ENCODE results near the gene ADD1. TPM values are rescaled to one million over a fixed set of nuclear protein-coding genes. Genes with fewer than 3 reads are reported as not detected.

Gene ADD1
- total and polyA plus RNA-seq, 2 experiments from 2014 or later, result 175 to 219 TPM

DNA sequence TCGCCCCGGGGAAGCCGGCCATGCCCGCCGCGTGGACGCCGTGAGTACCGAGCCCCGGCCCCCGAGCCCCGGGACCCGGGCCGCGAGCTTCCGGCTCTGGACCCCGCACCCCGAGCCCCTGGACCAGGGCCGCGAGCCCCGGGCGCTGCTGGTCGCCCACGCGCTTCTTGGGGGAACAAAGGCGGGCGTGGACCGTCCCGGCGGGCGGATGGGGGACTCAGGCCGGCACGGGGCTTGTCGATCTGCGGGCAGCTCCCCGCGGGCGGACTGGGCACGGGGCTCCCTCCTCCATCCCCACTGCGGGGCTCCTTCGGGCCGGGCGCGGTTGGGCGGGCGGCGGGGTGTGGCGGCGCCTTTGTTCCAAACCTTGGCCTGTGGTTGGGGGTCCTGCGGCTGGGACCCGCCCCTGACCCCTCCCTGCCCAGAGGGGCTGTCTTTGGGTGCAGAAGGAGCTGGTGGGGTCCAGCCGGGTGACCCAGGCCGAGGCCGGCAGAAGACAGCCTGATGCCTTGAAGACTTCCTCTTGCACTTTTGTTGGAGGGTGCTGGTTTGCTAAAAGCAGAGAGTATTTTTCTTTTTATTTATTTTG, 25.2 kb upstream of the ADD1 start:
- Histone ChIP-seq H3F3A (ENCODE audit: insufficient read depth) (peaks cover 9% of the 10 kb centered on the region; the same call in 1 of the 2 replicates), H3K9me2 (ENCODE audit: insufficient read depth) (no peaks in the 10 kb centered on the region), H4K20me1 (ENCODE audit: insufficient read depth) (no peaks in the 10 kb centered on the region), H3K79me2 (ENCODE audit: insufficient read depth) (peaks cover 64% of the 10 kb centered on the region), H3K9ac (peak overlapping the region; percentile 76), H3K27ac (no peak overlapping the region), H3K4me1 (ENCODE audit: insufficient read depth) (no peaks in the 10 kb centered on the region), H2AFZ (peak overlapping the region; percentile 25; the same call in 1 of the 2 replicates), H3K4me3 (peak overlapping the region; percentile 72), H3K9me3 (ENCODE audit: low read depth) (no peaks in the 10 kb centered on the region), H3K27me3 (replicated peaks; ENCODE audit: insufficient read depth) (no peaks in the 10 kb centered on the region), H3K4me2 (ENCODE audit: unreplicated experiment) (peak overlapping the region; percentile 62), H3K36me3 (ENCODE audit: low read depth) (no peaks in the 10 kb centered on the region)
- DNase-seq, result peak; percentile 54
- in situ Hi-C loops (cut with MboI), result no loop called here
- TF ChIP-seq EZH2phosphoT487 (IDR thresholded peaks at IDR 0.05; ENCODE audit: insufficient read depth, low read depth) (no peak), EZH2 (IDR thresholded peaks at IDR 0.05; ENCODE audit: insufficient read depth, poor library complexity, severe bottlenecking) (no peak)
- WGBS, 2 experiments (ENCODE audit: low coverage in 1 of 2, low lambda C conversion rate in 2 of 2, missing lambda C conversion rate in 2 of 2), result 3 to 7% methylated on average over 11 to 13 of the region's 54 CpGs

DNA sequence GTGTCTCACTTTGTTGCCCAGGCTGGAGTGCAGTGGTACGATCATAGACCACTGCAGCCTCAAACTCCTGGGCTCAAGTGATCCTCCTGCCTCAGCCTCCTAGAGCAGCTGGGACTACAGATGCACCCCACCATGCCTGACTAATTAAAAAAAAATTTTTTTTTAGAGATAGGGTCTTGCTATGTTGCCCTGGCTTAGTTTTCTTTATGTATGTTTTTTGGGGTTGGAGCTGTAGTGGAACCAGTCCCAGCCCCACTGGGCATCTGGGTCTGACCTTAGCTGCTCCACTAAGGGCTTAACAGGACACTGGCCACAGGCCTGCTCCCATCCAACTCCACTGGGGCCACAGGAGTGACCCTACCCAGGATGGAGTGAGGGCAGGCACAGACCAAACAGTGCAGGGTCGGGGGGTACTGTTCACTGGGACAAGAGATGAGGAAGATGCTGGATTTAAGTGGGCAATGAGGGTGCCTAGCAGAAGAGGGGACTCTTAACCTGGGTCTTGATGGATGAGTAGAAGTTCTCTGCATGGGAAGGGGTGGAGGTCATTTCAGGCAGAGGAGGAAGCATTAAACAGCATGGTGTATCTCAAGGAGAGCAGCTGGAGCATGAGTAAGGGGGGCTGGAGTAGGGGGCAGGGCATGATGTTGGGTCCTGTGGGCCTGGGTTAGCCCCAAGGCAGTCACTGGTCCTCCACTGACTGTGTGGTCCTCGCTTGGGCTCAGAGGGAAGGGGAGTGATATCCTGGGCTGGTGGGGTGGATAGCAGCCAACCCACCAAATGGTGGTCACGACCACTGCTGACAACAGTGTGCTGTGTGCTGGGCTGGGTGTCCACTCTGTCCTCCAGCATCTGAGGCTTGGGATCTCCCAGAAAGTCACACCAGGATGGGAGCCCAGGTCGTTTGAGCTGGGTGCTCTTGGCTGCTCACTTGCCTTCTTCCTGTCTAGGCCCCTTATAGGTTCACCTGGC, 24.1 kb upstream of the ADD1 start:
- Histone ChIP-seq H3K36me3 (ENCODE audit: low read depth) (no peaks in the 10 kb centered on the region), H3K4me2 (ENCODE audit: unreplicated experiment) (peak overlapping the region; percentile 62), H3K4me3 (no peak overlapping the region), H3K9ac (0 out of 2 replicates have a peak overlapping the region, but pooled peaks have one; percentile 76), H4K20me1 (ENCODE audit: insufficient read depth) (no peaks in the 10 kb centered on the region), H3K27me3 (replicated peaks; ENCODE audit: insufficient read depth) (no peaks in the 10 kb centered on the region), H3F3A (ENCODE audit: insufficient read depth) (peaks cover 9% of the 10 kb centered on the region; the same call in 1 of the 2 replicates), H3K79me2 (ENCODE audit: insufficient read depth) (peaks cover 54% of the 10 kb centered on the region), H2AFZ (no peak overlapping the region), H3K4me1 (ENCODE audit: insufficient read depth) (no peaks in the 10 kb centered on the region), H3K9me2 (ENCODE audit: insufficient read depth) (no peaks in the 10 kb centered on the region), H3K27ac (no peak overlapping the region), H3K9me3 (ENCODE audit: low read depth) (no peaks in the 10 kb centered on the region)
- DNase-seq, result no peak
- WGBS, 2 experiments (ENCODE audit: low coverage in 1 of 2, low lambda C conversion rate in 2 of 2, missing lambda C conversion rate in 2 of 2), result 87 to 88% methylated on average over 5 of the region's 5 CpGs
- in situ Hi-C loops (cut with MboI), result no loop called here
- TF ChIP-seq EZH2 (IDR thresholded peaks at IDR 0.05; ENCODE audit: insufficient read depth, poor library complexity, severe bottlenecking), result no peak
- TF ChIP-seq EZH2phosphoT487 (IDR thresholded peaks at IDR 0.05; ENCODE audit: insufficient read depth, low read depth), result no peak

DNA sequence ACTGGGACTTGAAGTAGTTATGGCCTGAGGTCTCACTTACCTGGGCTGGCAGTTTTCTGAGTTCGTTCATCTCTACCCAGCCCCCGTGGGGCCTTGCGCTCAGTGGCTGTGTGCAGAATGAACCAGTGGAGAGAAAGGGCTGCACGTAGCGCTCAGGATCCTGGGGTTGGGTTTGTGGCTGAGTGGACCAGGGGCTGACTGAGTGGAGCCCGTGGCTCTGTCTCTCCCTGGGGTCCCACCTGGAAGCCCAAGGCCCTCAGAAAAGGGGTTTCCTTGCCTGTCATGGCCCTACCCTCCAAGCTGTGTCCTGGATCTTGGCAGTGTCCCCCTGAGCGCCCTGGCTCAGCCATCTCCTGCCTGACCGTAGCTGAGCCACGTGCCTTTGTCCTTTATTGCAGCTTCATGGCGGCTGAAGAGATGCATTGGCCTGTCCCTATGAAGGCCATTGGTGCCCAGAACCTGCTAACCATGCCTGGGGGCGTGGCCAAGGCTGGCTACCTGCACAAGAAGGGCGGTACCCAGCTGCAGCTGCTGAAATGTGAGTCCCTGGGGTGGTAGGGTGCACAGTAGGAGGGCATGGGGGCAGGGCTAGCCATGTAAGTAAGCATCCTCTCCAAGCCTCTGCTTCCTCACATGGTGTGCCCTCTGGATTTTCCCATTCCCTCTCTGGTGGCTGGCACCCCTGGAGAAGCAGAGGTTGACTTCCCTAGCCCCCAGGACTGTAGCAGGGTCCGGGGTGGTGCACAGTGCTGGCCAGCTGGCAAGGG, 23.2 kb upstream of the ADD1 start:
- TF ChIP-seq EZH2 (IDR thresholded peaks at IDR 0.05; ENCODE audit: insufficient read depth, poor library complexity, severe bottlenecking) (no peak), EZH2phosphoT487 (IDR thresholded peaks at IDR 0.05; ENCODE audit: insufficient read depth, low read depth) (no peak)

More for the DNA sequence above, 23.2 kb upstream of the ADD1 start:
- no peak overlapping the region for H2AFZ ChIP-seq
- peaks cover 45% of the 10 kb centered on the region for H3K79me2 ChIP-seq (ENCODE audit: insufficient read depth)
- WGBS, 2 experiments (ENCODE audit: low coverage in 1 of 2, low lambda C conversion rate in 2 of 2, missing lambda C conversion rate in 2 of 2), result 90 to 96% methylated on average over 13 of the region's 13 CpGs
- H3K4me2 ChIP-seq (ENCODE audit: unreplicated experiment), result no peak overlapping the region
- H3K27ac ChIP-seq, result no peak overlapping the region
- H3K36me3 ChIP-seq (ENCODE audit: low read depth), result no peaks in the 10 kb centered on the region
- no peak overlapping the region for H3K9ac ChIP-seq
- no peak for DNase-seq
- peaks cover 9% of the 10 kb centered on the region; the same call in 1 of the 2 replicates for H3F3A ChIP-seq (ENCODE audit: insufficient read depth)
- H3K27me3 ChIP-seq (replicated peaks; ENCODE audit: insufficient read depth), result no peaks in the 10 kb centered on the region
- no peaks in the 10 kb centered on the region for H3K4me1 ChIP-seq (ENCODE audit: insufficient read depth)
- H3K9me3 ChIP-seq (ENCODE audit: low read depth), result no peaks in the 10 kb centered on the region
- no peak overlapping the region for H3K4me3 ChIP-seq
- in situ Hi-C loops (cut with MboI), result no loop called here
- no peaks in the 10 kb centered on the region for H3K9me2 ChIP-seq (ENCODE audit: insufficient read depth)
- H4K20me1 ChIP-seq (ENCODE audit: insufficient read depth), result no peaks in the 10 kb centered on the region

Data from GM23248 (cell line).